DMS 273 (cell line): ENCODE results near the gene CSTF1.

Experiments used
- DNase-seq: peaks from one replicate; lab custom pipeline; 2025; ENCODE audit not compliant: unreplicated experiment; lab: John Stamatoyannopoulos, UW

The CSTF1 gene

DNA sequence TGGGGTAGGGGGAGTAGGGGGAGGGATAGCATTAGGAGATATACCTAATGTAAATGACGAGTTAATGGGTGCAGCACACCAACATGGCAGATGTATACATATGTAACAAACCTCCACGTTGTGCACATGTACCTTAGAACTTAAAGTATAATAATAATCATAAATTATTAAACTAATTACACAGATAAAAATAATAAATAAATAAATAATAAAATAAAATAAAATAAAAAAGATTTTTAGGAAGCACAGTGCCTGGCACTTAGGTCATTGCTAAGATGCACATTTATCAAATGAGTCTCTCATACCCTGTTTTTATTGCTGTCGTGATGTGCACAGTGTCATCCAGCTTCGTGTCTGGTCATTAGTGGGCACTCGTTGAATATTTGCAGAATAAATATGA is 57.0 kb downstream of the CSTF1 start:
- DNase-seq = no peak

DNA sequence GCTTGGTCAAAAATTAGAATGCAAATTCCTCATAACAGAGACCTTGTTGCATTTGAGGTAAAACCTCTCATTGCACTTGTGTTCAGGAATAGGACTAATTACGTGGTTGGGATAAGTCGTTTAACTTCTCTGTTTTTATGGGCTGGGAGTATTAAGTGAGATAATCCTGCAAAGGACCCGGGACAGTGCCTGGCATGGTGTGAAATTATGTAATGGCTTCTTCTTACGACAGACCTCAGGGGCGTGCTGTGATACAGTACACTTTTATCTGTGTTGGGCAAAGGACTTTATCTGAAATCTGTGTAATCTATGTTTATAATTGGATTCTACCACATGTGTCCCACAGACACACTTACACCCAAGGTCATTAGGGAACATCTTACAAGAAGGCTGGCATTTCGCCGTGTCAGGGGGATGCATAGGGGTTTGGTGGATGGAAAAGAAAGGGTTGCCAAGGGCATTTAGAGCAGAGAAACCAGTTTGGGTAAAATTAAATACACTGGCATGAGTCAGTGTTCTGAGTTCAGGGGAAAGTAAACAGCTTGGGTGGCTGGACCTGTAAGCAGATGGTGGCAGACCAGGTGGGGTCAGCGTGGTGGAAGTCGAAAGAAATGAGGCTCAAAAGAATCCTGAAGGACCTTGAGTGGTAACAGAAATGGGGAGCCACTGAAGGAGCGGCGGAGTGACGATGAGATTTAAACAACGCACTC is 58.8 kb downstream of the CSTF1 start:
- DNase-seq = no peak

DNA sequence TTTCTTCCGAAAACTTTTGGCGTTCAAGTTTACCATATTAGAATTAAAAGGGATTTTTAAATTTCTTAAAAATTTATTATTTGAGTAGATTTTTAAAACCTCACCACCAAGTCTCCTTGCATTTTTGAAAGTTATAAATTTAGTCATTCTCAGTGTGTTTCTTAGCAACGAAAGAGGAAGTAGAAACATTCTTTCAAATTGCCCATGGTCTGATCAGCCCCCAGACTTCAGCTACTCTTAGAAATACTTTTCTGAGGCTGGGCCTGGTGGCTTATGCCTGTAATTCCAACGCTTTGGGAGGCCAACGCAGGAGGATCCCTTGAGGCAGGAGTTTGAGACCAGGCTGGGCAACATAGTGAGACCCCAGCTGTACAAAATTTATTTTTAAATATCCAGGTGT is 60.9 kb downstream of the CSTF1 start:
- no peak for DNase-seq

DNA sequence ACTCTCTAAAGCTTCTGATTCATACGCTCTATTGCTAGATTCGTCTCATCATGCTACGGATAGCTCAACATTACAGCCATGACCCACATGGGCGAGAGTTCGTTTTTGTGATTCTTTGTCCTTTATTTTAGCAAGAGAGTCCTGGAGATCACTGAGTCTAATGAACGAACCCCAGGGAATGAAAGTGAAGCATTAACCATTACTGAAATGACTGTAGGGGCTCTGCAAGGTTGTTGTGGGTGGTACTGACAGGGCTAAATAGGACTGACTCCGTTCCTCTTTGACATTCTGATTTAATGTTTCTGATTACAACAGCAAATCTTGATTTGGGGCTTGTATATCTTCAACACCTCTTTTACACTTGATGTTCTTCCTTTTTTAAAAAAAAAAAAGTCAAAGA is 62.3 kb downstream of the CSTF1 start:
- no peak for DNase-seq
